Uterus (tissue), 4 donors: Measurements from ENCODE around the gene PCNX2. TPM values are rescaled to one million over a fixed set of nuclear protein-coding genes. Genes with fewer than 3 reads are reported as not detected.

Experiments
- DNase-seq, 2 donors: peaks; one replicate each; pipeline ENCODE4 v3.0.0-alpha.2; 2019 to 2020
- H3K27ac ChIP-seq, 2 donors: fragments of 200-600 bp; sonication (generic); 1 replicate in 1 of 2; 2 replicates in 1 of 2; pipeline ENCODE4 v1.5.1; 2016 to 2018
- H3K27me3 ChIP-seq, 2 donors: fragments of 200-600 bp; sonication (generic); one replicate each; pipeline ENCODE4 v1.5.1; 2018 to 2019; ENCODE audit warnings: control low read depth in 1 of 2
- H3K36me3 ChIP-seq, 2 donors: fragments of 200-600 bp; sonication (generic); one replicate each; pipeline ENCODE4 v1.5.1; 2019; ENCODE audit warnings: control low read depth in 1 of 2
- H3K4me1 ChIP-seq, 2 donors: fragments of 200-600 bp; sonication (generic); one replicate each; pipeline ENCODE4 v1.5.1; 2018 to 2019; ENCODE audit warnings: control low read depth in 1 of 2
- H3K4me3 ChIP-seq, 2 donors: fragments of 200-600 bp; sonication (generic); 1 replicate in 1 of 2; 2 replicates in 1 of 2; pipeline ENCODE4 v1.5.1; 2018 to 2019; ENCODE audit warnings: mild to moderate bottlenecking in 1 of 2
- H3K9me3 ChIP-seq, 2 donors: fragments of 200-600 bp; sonication (generic); one replicate each; pipeline ENCODE4 v1.5.1; 2019; ENCODE audit warnings: control low read depth in 1 of 2
- CTCF ChIP-seq, 4 experiments: fragments of 200-600 bp in 2 of 4; fragments of 450-650 bp in 2 of 4; sonication (generic) in 2 of 4; IDR thresholded peaks; one replicate each; pipeline ENCODE4 v1.5.1; 2016 to 2019; ENCODE audit warnings: antibody characterized with exemption in 4 of 4, mild to moderate bottlenecking in 2 of 4, moderate library complexity in 1 of 4
- POLR2A ChIP-seq, 2 donors: fragments of 450-650 bp; IDR thresholded peaks; one replicate each; pipeline ENCODE4 v1.6.1; 2016; ENCODE audit warnings: antibody characterized with exemption in 2 of 2, mild to moderate bottlenecking in 1 of 2, moderate library complexity in 1 of 2
- intact Hi-C: fragments of 100-400 bp; cut with DNase I; formaldehyde crosslinking; loops from one replicate; pipeline ENCODE4 v1.15.1; 2023; ENCODE audit warnings: low total_unique reads
- total RNA-seq, 4 donors: library from RNA; depleted of rRNA in 3 of 4; stranded (reverse); fragments of >200 nt in 3 of 4; gene quantifications; one replicate each; pipeline versions ENCODE4 v1.1.0 to v1.2.4, GENCODE V29; 2014 to 2023
- donor health status: DM: yes; HTN: yes; CAD: no.

The PCNX2 gene
- total RNA-seq, 4 donors from 2014 or later: 4.1 to 36.2 (median 14.1) TPM

DNA sequence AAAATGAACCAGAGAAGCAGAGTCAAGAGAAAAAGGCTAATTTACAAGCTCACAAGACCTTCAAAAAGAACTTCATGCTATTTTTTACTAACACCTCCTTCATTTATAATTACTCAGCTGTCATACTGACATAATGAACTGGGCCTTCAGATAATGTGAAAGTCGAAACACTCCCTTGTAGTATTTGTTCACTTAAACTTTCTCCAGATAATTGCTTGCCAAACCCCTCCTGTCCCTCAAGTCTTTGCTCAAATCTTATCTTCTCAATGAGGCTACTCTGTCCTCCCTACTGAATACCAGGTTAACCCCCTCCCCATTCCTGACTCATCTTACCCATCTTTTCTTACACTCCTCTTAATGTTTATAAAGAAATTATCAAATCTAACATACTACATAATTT is 20.9 kb upstream of the PCNX2 start:
- Histone ChIP-seq H3K4me1 (no peaks in the 10 kb centered on the region), H3K36me3 (no peaks in the 10 kb centered on the region), H3K9me3 (no peaks in the 10 kb centered on the region), H3K4me3 (no peak overlapping the region), H3K27ac (no peak overlapping the region), H3K27me3 (no peaks in the 10 kb centered on the region)
- intact Hi-C loops: no loop called here
- TF ChIP-seq POLR2A (IDR thresholded peaks at IDR 0.05) (no peak), CTCF (IDR thresholded peaks at IDR 0.05) (no peak)
- no peak for DNase-seq

DNA sequence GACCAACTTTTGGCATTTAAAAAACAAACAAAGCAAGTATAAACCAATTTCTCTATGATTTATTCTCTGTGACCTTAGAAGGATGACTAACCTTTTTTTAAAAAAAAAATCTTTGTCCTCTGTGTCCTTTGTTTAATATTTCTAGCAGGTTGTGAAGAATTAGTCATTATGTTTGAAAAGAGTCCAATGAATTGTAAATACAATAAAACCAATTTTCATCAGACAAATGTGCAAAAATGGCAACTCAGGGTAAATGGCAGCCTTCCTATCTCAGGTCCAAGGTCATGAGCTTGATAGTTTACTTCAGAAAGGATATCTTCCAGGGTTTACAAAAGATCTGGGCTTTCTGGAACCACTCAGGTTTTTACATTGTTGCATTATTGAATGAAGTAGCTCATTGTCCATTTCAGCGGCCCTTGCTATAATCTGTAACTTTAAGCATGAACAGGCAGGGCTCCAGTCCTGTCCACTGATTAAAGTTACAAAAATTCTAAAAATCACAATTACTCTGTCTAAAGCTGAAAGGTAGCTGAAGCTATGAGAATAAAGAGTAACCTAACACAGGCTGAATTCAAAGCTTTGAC is 20.3 kb upstream of the PCNX2 start:
- Histone ChIP-seq H3K36me3 (no peaks in the 10 kb centered on the region), H3K4me3 (no peak overlapping the region), H3K4me1 (no peaks in the 10 kb centered on the region), H3K27ac (no peak overlapping the region), H3K27me3 (no peaks in the 10 kb centered on the region), H3K9me3 (no peaks in the 10 kb centered on the region)
- intact Hi-C loops: no loop called here
- TF ChIP-seq CTCF (IDR thresholded peaks at IDR 0.05): no peak
- TF ChIP-seq POLR2A (IDR thresholded peaks at IDR 0.05): no peak
- DNase-seq: no peak

GRCh38 chr1:233313434-233314155 is 18.1 kb upstream of the PCNX2 start:
- H3K36me3 ChIP-seq: no peaks in the 10 kb centered on the region
- no peaks in the 10 kb centered on the region for H3K4me1 ChIP-seq
- intact Hi-C loops: no loop called here
- no peaks in the 10 kb centered on the region for H3K27me3 ChIP-seq
- no peak overlapping the region for H3K4me3 ChIP-seq
- no peak overlapping the region for H3K27ac ChIP-seq
- no peaks in the 10 kb centered on the region for H3K9me3 ChIP-seq
- DNase-seq: no peak
- no peak for TF ChIP-seq CTCF (IDR thresholded peaks at IDR 0.05)
- TF ChIP-seq POLR2A (IDR thresholded peaks at IDR 0.05): no peak

DNA sequence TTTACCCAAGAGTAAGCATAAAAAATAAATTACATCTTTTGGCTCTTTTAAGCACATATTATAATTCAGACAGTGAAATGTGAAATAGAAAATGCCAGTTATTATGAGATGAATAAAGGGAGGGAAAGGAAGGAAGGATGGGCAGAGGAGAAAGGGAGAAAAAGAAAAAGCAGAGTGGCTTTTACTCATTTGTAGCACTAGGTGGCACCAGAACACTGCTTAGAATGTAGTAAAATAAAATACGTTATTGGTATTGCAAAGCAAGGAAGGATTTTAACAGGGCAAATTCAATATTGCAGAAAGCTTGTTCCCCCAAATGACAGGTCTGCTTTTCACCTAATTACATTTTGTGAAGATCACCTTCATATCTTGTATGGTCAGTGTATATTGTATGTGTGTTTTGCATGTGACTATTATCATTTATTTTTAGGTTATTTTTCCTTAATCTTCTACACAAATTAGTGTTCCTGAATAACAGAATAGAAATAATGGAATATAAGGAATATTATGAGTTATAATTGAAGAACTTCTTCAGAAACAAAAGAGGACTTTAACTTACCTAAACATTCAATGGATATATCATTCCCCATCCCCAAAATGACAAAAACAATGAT is 9.1 kb upstream of the PCNX2 start:
- no peak for DNase-seq
- Histone ChIP-seq H3K4me3 (no peak overlapping the region), H3K27me3 (no peaks in the 10 kb centered on the region), H3K4me1 (no peaks in the 10 kb centered on the region), H3K9me3 (no peaks in the 10 kb centered on the region), H3K36me3 (no peaks in the 10 kb centered on the region), H3K27ac (no peak overlapping the region)
- TF ChIP-seq POLR2A (IDR thresholded peaks at IDR 0.05) (no peak), CTCF (IDR thresholded peaks at IDR 0.05) (peak; percentile 50 to 75 (median 63))
- intact Hi-C loops: no loop called here

DNA sequence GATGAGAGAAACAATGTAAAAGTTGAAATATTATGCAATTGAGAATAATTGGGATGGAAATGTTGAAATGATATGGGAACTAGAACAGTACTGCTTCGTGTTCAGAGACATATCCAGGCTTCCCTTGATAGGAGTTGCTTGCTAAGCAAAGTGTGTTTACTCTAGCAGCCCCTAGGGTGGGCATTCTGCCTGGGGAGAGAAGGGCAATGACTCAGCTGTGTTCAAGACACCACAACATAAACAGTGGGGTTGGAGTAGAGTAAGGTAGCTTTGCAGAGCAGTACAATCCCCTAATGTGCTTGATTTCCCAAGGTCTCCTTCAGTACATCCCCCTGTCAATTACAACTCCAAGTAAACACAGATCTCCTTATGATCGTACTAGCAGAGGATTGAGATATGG is 4.8 kb upstream of the PCNX2 start:
- intact Hi-C loops: no loop called here
- Histone ChIP-seq H3K9me3 (no peaks in the 10 kb centered on the region), H3K36me3 (no peaks in the 10 kb centered on the region), H3K4me3 (no peak overlapping the region), H3K27ac (no peak overlapping the region), H3K4me1 (no peaks in the 10 kb centered on the region), H3K27me3 (no peaks in the 10 kb centered on the region)
- DNase-seq: no peak
- TF ChIP-seq POLR2A (IDR thresholded peaks at IDR 0.05) (no peak), CTCF (IDR thresholded peaks at IDR 0.05) (no peak)
